ENCODE data around the gene SLC10A4. TPM values are rescaled to one million over a fixed set of nuclear protein-coding genes. Genes with fewer than 3 reads are reported as not detected.

Gene SLC10A4
- polyA plus RNA-seq, 6 donors from 2014 or later: 0.16 TPM; not detected in 5

Other genes starting within 250 kb of the SLC10A4 start
- gene TEC, start 213.5 kb upstream of the SLC10A4 start, polyA plus RNA-seq (ENCODE audit: low read depth in 6 of 6): 1 to 10 TPM in 5 of 6 donors, under 1 TPM in 1; 0.97 to 2.7 (median 1.6) TPM
- 10 to 100 TPM; 14.5 to 33.2 (median 28.0) TPM for gene SLAIN2, start 141.8 kb upstream of the SLC10A4 start, polyA plus RNA-seq (ENCODE audit: low read depth in 6 of 6)
- not detected for gene ZAR1, start 6.9 kb downstream of the SLC10A4 start, polyA plus RNA-seq (ENCODE audit: low read depth in 6 of 6)

All from naive B cell (primary cell).